ENCODE results near the gene CPLX4. TPM values are rescaled to one million over a fixed set of nuclear protein-coding genes. Genes with fewer than 3 reads are reported as not detected.

CPLX4 gene
- total RNA-seq, 6 donors from 2014 or later: not detected

GRCh38 chr18:59246796-59247195 is 71.7 kb downstream of the CPLX4 start:
- Histone ChIP-seq H3K36me3 (no peaks in the 10 kb centered on the region), H3K27me3 (no peaks in the 10 kb centered on the region), H3K4me3 (no peak overlapping the region), H3K4me1 (no peaks in the 10 kb centered on the region), H3K27ac (no peak overlapping the region), H3K9me3 (no peaks in the 10 kb centered on the region)
- DNase-seq (no peak), ATAC-seq (ENCODE audit: low FRiP score in 2 of 2) (no peak)
- TF ChIP-seq POLR2A (IDR thresholded peaks at IDR 0.05) (no peak), CTCF (IDR thresholded peaks at IDR 0.05) (no peak), POLR2AphosphoS5 (IDR thresholded peaks at IDR 0.05) (no peak), EP300 (IDR thresholded peaks at IDR 0.05) (no peak)
- 57 to 58% methylated on average over 4 of the region's 4 CpGs for WGBS, 2 donors

Other genes with a start within 250 kb of the CPLX4 start
- gene SEC11C, start 178.8 kb downstream of the CPLX4 start, total RNA-seq: 10 to 100 TPM; 12.6 to 78.3 (median 63.0) TPM
- 1 to 10 TPM in 2 of 6 donors, not detected in 4; 2.3 to 3.5 TPM for gene GRP, start 98.5 kb downstream of the CPLX4 start, total RNA-seq
- gene RAX, start 45.2 kb downstream of the CPLX4 start, total RNA-seq: not detected
- 100 to 1,000 TPM in 1 of 6 donors, 10 to 100 TPM in 5; 47.5 to 159 (median 60.7) TPM for gene LMAN1, start 40.6 kb upstream of the CPLX4 start, total RNA-seq